G401.6 (cell line): ENCODE measurements around the gene CUX1.

Source experiments
- FAIRE-seq: peaks from 2 replicates; lab custom pipeline; 2012; peaks lifted over from hg19 to GRCh38; lab: Jason Lieb, UNC

Gene CUX1

GRCh38 chr7:102273749-102274712, 456.6 kb downstream of the CUX1 start:
- FAIRE-seq, result no peak

GRCh38 chr7:102275123-102275703, 457.8 kb downstream of the CUX1 start:
- no peak for FAIRE-seq

GRCh38 chr7:102277901-102278300, 460.5 kb downstream of the CUX1 start:
- FAIRE-seq, result no peak

- no peak for FAIRE-seq
Observed at GRCh38 chr7:102279537-102280400, 462.3 kb downstream of the CUX1 start.

- no peak for FAIRE-seq
Observed at GRCh38 chr7:102280521-102280920, 463.1 kb downstream of the CUX1 start.

- FAIRE-seq, result no peak
Observed at GRCh38 chr7:102281785-102282184, 464.4 kb downstream of the CUX1 start.

GRCh38 chr7:102282465-102283362, 465.3 kb downstream of the CUX1 start:
- FAIRE-seq, result no peak

GRCh38 chr7:102283477-102284189, 466.2 kb downstream of the CUX1 start:
- FAIRE-seq, result no peak

- no peak for FAIRE-seq
Observed at GRCh38 chr7:102284399-102284798, 467.0 kb downstream of the CUX1 start.

- no peak for FAIRE-seq
Observed at GRCh38 chr7:102284891-102285539, 467.6 kb downstream of the CUX1 start.

GRCh38 chr7:102285540-102286236, 468.3 kb downstream of the CUX1 start:
- FAIRE-seq, result no peak

GRCh38 chr7:102286237-102287110, 469.0 kb downstream of the CUX1 start, which contains the start of gene SH2B2:
TSS of gene SH2B2 (plus strand) at chr7:102286868. CDS start at chr7:102300551, 13,683 bp downstream.
- FAIRE-seq, result no peak

- FAIRE-seq, result no peak
Observed at GRCh38 chr7:102287111-102287980, 469.9 kb downstream of the CUX1 start.

GRCh38 chr7:102287981-102288278, 470.5 kb downstream of the CUX1 start:
- FAIRE-seq, result no peak

GRCh38 chr7:102288285-102288930, 471.0 kb downstream of the CUX1 start:
- FAIRE-seq, result no peak

GRCh38 chr7:102289057-102289456, 471.6 kb downstream of the CUX1 start:
- FAIRE-seq, result no peak
